Thyroid gland (tissue), 4 donors: Measurements from ENCODE around the gene MCEMP1.

Experiments
- CTCF ChIP-seq, 6 experiments: fragments of 200-600 bp in 3 of 6; fragments of 450-650 bp in 3 of 6; sonication (generic) in 3 of 6; IDR thresholded peaks; one replicate each; pipeline ENCODE4 v1.5.1; 2016 to 2019; ENCODE audit warnings: antibody characterized with exemption in 6 of 6, mild to moderate bottlenecking in 2 of 6, inconsistent platforms in 1 of 6, moderate library complexity in 1 of 6
- POLR2A ChIP-seq, 2 donors: fragments of 450-650 bp; IDR thresholded peaks; one replicate each; pipeline ENCODE4 v1.6.1; 2017; ENCODE audit warnings: antibody characterized with exemption in 2 of 2, mild to moderate bottlenecking in 2 of 2, moderate library complexity in 1 of 2

- no peak for TF ChIP-seq CTCF (IDR thresholded peaks at IDR 0.05)
- TF ChIP-seq POLR2A (IDR thresholded peaks at IDR 0.05) = no peak
Measured at GRCh38 chr19:7633698-7634097, 43.2 kb upstream of the MCEMP1 start, which contains the start of gene PCP2.
